Embryonic facial prominence (tissue), 1 donor: ENCODE measurements around the gene POMGNT1.

Experiments used
- DNase-seq: peaks from one replicate; pipeline ENCODE4 v3.0.0-alpha.2; 2016; ENCODE audit errors: extremely low spot score

Gene POMGNT1

DNA sequence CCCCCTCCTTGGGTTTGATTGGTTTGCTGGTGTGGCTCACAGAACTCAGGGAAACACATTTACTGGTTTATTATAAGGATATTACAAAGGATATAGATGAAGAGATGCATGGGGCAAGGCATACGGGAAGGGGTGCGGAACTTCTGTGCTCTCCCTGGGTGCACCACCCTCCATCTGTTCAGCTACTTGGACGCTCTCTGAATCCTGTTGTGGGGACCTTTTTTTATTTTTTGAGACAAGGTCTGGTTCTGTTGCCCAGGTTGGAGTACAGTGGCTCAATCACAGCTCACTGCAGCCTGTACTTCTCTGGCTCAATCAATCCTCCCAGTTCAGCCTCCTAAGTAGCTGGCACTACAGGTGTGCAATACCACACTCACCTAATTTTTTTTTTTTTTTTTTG, 12.3 kb upstream of the POMGNT1 start:
- DNase-seq: no peak

DNA sequence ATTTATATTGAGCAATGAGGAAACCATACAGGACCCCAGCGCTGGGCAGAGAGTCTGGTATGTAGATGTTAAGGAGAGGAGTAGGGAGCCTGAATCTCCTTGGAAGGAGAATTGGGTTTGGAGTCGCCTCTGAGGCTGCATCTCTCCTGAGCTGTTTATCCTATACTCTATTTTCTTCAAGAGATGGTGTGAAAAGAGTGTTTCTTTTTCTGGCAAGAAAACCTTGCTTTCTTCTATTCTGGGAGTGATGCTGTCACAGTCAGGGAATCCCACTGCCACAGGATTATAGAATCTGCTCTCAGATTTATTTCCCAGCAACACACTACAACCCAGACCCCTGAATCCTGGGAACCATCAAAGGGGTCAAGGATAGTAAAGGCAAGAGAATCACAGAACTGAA, 8.2 kb upstream of the POMGNT1 start:
- DNase-seq: no peak

DNA sequence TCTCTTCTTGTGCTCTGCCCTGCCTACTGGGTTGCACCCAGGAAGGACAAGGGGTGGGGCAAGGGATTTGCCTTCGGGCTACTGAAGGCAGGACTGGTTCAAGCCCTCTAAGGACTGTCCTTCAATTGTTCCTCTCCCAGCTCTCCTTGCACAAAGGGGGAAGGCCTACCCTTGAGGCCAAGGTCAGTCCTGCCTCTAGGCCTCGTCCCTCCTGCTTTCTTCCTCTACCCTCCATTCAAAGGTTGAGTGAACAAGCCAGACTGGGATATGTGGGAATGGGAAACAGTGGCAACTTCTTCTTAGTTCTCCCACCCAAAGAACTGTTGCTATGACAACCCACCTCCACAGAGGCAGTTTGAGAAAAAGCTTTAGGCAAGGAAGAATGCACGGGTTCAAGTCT, 7.6 kb upstream of the POMGNT1 start:
- DNase-seq: no peak

DNA sequence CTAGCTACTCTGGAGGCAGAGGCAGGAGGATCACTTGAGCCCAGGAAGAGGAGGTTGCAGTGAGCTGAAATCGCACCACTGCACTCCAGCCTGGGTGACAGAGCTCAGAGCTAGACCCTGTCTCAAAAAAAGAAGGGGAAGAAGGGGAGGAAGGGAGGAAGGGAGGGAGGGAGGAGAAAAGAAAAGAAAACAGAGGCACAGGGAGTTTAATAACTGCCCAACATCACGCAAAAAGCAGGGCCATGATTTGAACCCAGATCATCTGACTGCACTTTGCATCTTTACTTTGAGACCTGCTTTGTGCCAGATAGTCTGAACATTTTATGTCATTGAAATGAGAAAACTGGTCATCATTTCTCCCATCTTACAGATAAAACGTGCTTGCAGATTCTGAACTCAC, 6.9 kb upstream of the POMGNT1 start:
- no peak for DNase-seq

DNA sequence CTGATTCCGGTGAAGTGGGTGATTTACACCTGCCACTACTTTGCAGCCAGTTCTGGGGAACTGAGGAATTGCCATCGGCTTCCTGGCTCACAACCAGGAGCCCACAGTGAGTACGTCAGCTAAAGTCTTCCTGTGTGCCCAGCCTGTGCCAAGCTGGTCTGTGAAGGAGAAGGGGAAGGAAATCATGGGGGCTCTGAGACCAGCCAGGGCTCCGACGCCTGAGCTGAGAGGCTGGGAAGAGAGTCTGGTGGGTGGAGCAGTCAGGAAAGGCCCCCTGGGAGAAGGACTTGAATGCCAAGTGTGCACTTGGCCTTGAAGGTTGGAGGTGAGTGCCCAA, 6.1 kb upstream of the POMGNT1 start:
- no peak for DNase-seq

DNA sequence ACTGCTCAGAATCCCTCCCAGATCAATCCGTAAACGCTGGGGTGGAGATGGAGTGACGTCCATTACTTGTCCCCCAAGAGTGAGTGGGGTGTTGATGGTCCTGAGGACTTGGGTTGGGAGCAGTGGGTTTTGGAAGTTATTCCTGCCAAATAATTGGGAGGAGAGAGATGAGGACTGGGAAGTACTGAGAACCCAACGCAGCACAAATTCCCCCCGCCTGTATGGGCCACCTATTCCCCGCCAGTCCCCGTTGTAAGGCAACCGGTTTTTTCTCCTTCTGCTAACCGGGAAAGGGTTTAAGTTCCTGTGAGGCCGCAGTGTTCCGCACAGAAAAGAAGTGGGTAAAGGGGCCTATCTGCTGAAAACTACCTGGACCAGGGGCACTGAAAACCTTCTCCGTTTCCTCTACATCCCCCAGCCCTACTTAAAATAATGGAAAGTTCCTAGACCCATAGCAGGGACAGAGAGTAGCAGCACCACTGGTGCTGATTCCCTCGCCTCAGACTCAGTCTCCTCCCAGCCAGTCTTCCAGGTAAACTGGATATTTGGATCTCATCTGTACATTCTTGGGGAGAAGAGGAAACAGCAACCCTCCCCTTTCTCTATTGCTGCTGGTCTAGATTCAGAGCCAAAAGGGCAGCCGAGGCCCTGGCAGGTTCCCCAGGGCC, 5.6 kb upstream of the POMGNT1 start:
- no peak for DNase-seq

DNA sequence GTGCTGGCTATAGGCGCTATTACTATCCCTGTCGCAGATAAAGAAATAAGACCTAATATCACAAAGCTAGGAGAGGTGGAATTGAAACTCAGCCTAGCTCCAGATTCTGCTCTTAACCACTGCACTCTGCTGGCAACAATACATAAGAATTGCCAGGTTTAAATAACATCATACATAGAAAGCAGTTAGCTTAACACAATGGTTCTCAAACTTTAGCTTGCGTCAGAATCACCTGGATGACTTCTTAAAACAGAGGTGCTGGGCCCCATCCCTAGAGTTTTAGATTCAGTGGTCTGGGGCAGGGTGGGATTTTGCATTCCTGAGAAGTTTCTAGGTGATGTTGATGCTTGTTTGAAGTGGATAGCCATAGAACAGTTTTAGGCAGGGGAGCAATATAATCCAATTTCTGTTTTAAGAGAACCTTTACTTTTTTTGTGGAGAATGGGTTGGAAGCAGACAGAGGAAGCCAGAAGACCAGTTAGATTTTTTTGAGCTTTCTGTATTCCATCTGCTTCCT, 1.1 kb upstream of the POMGNT1 start:
- no peak for DNase-seq

DNA sequence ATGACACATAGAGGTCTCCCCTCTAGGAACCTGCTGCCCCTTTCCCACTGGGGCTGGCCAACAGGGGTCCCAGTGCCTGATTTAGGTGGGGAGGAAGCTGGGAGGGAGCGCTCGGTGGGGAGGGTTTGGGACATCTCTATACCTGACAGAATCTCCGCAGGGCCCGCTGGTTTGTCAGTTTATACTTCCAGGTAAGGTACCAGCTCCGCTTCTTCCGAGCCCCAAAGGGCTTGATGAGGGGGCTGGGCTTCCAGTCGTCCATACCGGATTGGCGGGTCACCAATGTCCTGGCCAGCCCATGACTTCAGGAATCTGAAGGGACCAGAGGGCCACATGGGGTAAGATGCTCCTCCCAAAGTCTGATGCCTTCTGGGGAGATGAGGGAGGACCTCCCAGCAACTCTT, 672 bp downstream of the POMGNT1 start:
- no peak for DNase-seq

DNA sequence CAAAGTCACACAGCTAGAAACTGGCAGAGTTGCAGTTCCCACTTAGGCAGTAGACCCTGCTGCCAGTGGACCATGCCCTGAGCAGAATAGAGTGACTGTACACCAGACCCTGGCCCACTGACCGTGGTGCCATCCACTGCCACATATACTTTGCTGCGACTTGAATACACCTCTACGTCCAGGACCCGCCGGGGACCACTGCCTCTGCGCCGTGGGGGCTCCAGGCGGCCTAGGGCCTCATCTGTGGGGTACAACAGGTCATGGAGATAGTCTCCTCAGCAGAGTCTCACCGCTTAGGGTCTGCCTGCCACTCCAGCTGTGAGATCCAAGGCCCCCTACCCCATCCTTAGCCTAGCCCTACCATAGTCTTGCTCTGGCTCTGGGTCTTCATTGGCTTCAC, 1.6 kb downstream of the POMGNT1 start:
- DNase-seq: no peak

DNA sequence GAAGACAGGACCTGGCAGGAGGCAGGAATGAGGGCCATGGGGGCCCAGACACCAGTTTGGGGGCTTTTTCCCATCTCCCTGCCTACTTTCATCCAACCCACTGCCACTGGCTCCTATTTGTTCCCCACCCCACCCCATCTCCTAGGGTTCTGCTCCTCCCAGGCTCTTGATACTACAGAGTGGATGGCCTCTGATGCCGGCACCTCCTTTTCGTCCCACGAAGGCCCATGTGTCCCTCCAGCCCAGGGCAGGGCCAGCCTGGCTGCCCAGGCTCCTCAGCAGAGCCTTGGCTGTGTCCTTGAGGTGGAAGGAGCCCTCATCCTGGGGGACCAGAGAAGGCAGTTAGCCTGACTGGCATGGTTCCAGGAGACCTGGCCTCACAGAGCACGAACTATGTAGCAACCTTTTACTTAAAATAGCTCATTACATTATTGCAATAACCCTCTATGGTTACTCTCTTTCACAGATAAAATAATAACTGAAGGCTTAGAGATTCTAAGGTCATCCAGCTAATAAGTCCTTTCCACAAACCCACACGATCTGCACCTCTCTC, 3.5 kb downstream of the POMGNT1 start:
- DNase-seq: no peak

DNA sequence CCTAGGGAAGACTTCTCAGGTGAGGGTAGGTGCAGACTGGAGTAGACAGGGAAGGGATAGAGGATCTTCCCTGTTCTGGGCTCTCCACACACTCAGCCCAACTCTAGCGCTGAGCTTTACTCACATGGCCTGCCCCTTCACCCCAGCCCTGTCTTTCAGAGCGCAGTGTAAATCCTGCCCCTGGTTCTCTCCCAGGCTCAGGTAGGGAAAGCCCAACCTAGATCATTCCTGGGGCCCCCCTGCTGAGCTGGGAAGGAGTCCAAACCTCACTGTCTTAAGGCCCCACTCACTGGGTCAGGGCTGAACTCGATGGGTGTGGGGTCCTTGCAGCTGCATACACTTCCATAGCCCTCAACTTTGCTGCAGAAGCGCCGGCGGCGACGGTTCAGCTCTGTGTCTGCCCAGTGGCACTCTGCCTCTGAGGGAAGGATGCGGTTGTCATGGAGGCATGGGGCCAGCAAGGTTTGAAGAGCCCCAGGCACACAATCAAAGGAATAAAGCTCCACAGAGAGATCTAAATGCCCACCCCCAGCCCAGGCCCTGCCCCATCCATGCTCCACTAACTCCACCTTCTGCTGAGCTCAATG, 4.2 kb downstream of the POMGNT1 start:
- no peak for DNase-seq

DNA sequence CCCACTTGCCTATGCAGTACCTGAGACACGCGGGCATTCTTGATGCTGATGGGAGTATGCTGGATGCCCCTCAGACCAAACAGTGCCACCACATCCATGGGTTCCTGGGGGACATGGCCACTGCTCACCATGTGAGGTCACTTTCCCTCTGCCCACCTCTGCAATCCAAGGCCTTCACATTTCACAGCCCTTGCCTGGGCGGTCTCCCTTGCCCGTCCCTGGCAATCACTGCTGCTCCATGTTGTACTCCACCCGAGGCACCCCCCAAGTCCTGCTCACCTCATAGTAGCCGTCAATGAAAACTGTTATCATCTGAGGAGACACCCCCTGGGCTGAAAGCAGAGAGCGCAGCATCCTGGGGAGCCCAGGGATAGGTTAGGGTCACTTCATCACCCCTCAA, 4.9 kb downstream of the POMGNT1 start:
- no peak for DNase-seq

DNA sequence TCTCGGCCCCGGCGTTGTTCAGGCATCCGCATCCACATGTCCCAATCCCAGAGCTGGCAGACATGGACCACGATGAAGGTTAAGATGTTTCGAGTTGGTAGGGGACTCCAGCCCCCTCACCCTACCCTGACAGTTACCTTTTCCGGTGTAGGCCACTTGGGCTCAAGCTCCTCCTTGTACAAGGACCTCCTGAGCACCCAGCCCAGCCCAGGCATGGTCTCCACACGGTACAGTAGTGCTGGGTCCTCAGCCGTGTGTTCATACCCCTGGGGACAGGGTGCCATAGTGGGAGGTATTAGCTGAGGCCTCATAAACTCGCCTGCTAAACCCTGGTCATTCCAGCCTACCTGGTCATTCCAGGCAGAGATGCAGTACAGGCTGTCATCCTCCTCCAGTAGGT, 6.1 kb downstream of the POMGNT1 start:
- DNase-seq: no peak

DNA sequence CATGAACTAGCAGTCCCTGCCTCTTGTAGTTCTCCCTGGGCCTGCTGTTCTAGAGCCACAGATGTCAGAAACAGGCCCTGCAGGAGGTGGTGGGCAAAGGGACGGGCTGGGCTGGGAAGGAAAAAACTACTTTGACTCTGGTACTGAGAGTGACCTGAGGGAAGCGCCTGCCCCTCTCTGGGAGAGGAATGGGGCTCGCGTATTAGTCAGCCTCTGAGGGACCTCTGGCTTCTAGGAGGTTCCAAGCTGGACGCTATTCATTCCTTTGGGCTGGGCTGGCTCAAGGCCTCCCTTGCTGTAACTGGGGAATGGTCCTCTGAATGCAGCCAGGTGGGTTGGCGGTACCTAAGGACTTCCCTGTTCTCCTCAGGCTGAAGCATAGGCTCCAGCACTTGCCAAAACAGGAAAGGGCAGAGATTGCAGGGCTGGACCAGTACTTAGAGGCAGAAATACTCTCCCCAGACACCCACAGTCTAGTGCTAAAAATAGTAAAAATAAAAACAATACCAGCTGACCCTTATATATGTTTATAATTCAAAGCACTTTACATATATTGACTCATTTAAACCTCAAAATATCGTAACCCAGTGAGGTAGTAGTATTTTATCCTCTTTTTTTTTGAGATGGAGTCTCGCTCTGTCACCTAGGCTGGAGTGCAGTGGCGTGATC, 7.1 kb downstream of the POMGNT1 start:
- no peak for DNase-seq

DNA sequence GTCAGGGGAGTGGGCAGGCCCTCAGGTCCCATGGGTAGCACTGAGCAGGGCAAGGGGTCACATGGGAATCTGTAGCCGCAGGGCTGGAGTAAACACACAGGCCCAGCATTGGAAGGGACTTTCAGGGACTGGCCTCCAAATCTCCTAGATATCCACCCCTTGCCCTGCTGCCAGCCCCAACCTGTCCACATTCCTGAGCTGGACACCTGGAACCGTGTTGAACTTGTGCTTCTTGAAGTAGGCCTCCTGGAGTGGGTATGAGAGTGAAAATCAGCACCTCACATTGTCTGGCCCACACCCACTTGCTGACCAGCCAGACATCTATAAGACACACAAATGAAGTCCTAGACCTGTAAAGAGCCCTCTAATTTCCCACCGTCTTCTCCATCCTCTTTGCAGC, 7.7 kb downstream of the POMGNT1 start:
- DNase-seq: no peak

DNA sequence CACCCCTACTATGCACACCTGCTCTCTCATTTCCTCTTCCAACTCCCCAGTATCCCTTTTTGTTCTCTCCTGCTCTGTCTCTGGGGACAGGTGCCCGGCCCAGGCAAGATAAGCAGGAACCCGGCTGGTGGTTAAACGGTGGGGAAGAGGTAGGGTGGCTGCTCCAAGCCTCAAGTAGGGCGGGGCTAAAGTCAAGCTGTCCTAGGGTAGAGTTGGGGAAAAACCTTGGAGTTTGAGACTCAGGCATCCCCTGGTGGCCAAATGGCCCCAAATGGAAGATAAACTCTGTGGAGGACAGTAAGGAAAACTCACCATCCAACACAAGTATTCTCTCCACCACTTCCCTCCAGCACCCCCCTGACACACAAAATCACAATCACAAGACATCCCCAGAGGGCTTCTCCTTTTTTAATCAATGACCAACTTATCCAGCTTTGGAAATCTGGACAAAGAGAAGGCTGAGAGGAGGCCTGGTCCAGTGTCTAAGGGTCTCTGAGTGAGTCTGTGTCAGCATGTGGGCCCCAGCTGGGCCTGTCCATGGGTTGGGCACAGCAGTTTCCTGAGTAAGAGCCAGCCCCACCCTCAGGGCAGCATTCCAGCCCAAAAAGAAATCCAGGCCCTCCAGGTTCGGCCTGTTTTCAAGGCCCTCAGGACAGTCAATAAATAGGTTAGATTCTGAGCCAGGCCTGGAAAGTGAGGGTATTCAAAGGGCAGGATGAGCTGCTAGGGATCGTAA, 9.8 kb downstream of the POMGNT1 start:
- DNase-seq: no peak

DNA sequence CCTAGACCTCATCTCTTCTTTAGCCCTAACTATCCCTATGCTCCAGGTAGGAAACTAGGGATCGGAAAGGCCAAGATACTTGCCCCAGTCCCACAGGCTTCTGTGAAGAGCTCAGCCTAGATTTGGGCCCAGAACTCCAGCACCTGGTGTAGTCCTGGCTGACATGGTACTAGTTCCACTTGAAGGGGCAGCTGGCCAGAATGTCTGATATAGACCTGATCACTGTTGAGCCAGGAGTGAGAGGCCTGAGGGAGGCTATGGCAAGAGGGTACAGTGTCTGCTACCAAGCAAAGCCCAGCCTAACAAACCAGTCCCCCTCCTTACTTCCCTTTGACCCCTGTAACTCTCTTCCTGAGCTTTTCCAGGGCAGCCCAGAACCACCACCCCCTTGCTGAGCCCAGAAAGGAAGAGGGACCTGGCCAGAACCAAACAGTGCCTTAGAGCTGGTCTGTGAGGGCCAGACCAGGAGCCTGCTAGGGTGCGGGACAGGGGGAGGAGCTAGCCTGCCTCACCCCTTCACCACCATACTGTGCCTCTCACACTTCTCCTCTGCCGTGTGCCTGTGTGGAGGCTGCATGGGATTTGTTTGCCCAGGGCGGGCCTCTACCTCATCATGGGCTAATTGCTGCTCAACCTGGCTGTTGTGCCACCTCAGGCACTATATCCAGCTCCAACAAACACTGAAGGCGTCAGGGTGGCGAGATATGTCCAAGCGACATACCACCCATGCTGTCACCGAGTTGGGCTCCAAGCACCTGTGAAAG, 10.9 kb downstream of the POMGNT1 start:
- DNase-seq: no peak

DNA sequence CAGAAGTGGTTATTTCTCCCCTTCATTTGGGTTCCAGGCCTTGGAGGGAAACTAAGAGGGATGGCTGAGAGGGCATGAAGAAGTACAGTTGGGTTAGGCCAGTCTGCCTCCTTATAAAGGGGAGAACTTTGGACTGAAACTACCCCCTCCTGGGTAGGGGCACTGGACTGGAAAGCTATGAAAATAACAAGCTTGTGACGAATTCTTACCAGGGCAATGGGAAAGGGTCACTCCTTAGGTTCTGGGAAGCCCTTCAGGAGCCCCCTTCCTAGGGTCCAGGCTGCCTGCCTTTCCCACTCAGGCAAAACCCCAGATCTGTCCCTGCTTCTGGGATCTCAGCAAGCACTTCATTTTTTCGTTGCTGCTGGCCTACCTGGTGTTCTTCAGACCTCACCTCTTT, 12.2 kb downstream of the POMGNT1 start:
- no peak for DNase-seq

DNA sequence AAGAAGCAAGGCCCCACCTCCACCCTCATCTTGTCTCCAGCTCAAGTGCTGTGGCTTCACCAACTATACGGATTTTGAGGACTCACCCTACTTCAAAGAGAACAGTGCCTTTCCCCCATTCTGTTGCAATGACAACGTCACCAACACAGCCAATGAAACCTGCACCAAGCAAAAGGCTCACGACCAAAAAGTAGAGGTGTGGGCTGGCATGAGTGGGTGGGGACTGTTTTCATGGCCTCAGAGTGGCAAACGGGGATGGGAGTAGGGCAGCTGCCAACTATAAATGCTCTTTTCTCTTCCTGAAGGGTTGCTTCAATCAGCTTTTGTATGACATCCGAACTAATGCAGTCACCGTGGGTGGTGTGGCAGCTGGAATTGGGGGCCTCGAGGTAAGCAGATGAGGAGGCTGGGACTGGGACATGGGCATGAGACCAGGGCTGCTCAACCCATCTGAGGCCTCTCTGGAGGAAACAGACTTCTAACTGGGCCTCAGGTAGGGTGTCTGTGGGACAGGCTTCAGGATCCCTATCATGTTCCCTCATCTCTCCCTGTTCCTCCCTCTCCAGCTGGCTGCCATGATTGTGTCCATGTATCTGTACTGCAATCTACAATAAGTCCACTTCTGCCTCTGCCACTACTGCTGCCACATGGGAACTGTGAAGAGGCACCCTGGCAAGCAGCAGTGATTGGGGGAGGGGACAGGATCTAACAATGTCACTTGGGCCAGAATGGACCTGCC, 13.1 kb downstream of the POMGNT1 start:
- no peak for DNase-seq

DNA sequence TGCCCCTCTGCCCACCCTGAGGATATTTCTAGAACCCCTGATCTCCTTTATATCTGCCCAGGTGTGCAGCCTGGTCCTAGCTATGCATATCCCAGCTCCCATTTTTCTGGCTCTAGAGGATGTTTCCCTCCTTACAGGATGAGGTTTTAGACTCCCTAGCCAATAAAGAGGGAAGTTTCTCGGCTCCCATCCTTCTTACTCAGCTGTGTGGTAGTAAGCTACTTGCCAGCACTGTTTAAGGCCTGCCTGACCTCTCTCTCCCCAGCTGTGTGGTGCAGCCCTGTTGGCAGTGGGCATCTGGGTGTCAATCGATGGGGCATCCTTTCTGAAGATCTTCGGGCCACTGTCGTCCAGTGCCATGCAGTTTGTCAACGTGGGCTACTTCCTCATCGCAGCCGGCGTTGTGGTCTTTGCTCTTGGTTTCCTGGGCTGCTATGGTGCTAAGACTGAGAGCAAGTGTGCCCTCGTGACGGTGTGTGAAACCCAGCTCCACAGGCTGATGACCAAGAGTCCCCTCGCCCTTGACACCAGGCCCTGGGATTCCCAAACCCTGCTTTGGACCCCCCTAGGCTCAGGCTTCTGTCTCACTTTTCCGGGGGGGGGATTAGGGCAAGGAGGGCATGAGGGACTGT, 14.2 kb downstream of the POMGNT1 start:
- DNase-seq: no peak
